Right hindlimb (tissue), 1 donor: ENCODE data around the gene FBLN7.

Experiments
- DNase-seq: peaks from one replicate; pipeline ENCODE4 v3.0.0-alpha.2; 2018

FBLN7 gene

GRCh38 chr2:112140899-112141625 is 2.9 kb downstream of the FBLN7 start:
- DNase-seq, result no peak

GRCh38 chr2:112141626-112142007 is 3.4 kb downstream of the FBLN7 start:
- DNase-seq, result no peak

- no peak for DNase-seq
These were observed 4.4 kb downstream of the FBLN7 start for GRCh38 chr2:112142525-112143078.

GRCh38 chr2:112143150-112143549 is 5.0 kb downstream of the FBLN7 start:
- no peak for DNase-seq

- no peak for DNase-seq
These were observed 6.8 kb downstream of the FBLN7 start for GRCh38 chr2:112144966-112145365.

- peak; percentile 83 for DNase-seq
These were observed 9.4 kb downstream of the FBLN7 start for GRCh38 chr2:112147382-112148168.

GRCh38 chr2:112148477-112148876 is 10.3 kb downstream of the FBLN7 start:
- no peak for DNase-seq

GRCh38 chr2:112149194-112149593 is 11.0 kb downstream of the FBLN7 start:
- DNase-seq, result no peak

GRCh38 chr2:112149866-112150435 is 11.8 kb downstream of the FBLN7 start:
- no peak for DNase-seq

- no peak for DNase-seq
These were observed 12.3 kb downstream of the FBLN7 start for GRCh38 chr2:112150447-112150846.

- DNase-seq, result no peak
These were observed 12.7 kb downstream of the FBLN7 start for GRCh38 chr2:112150851-112151250.

- no peak for DNase-seq
These were observed 13.1 kb downstream of the FBLN7 start for GRCh38 chr2:112151271-112151670.

GRCh38 chr2:112151701-112152440 is 13.7 kb downstream of the FBLN7 start:
- DNase-seq, result no peak

- no peak for DNase-seq
These were observed 14.4 kb downstream of the FBLN7 start for GRCh38 chr2:112152476-112153178.

GRCh38 chr2:112153179-112153490 is 14.9 kb downstream of the FBLN7 start:
- no peak for DNase-seq

GRCh38 chr2:112153501-112153900 is 15.3 kb downstream of the FBLN7 start:
- DNase-seq, result no peak

- no peak for DNase-seq
These were observed 16.3 kb downstream of the FBLN7 start for GRCh38 chr2:112154246-112155117.

- peak; percentile 51 for DNase-seq
These were observed 17.4 kb downstream of the FBLN7 start for GRCh38 chr2:112155331-112156151.

- DNase-seq, result no peak
These were observed 18.2 kb downstream of the FBLN7 start for GRCh38 chr2:112156152-112156986.

- no peak for DNase-seq
These were observed 19.3 kb downstream of the FBLN7 start for GRCh38 chr2:112157472-112157871.
